ENCODE results near the gene PROS1. TPM values are rescaled to one million over a fixed set of nuclear protein-coding genes. Genes with fewer than 3 reads are reported as not detected.

The PROS1 gene
- total and polyA plus RNA-seq, 12 donors, result 6.6 to 34.6 (median 19.2) TPM

DNA sequence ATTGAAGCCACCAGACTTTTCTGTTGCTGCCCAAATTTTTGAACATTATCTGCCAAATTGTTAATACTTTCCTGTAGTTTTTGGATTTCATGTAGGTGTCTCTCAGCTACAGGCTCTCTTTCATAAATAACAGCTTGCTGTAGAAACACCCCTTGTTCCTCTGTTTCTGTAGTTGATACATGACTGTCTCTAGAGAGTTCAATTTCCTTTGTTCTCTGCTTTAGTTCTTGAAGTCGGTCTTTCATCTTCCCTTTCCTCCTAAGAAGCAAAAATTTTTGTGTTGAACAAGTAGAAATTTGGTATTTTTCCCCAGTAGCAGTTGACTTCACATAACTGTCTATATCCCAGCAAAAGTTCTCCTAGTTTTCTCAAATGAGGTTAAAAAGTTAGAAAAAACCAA lies 41.3 kb upstream of the PROS1 start:
- WGBS, 4 donors, result 86 to 92% (median 90%) methylated on average over 1 of the region's 1 CpG
- Histone ChIP-seq H3K27ac (no peak overlapping the region), H3K36me3 (replicated peaks in 1 of 2) (no peaks in the 10 kb centered on the region), H3K4me1 (replicated peaks in 1 of 2) (no peaks in the 10 kb centered on the region), H3K4me3 (no peak overlapping the region), H3K27me3 (no peaks in the 10 kb centered on the region), H3K9me3 (replicated peaks in 1 of 3) (peaks cover 0 to 6% (median 0%) of the 10 kb centered on the region in 3 donors)
- intact Hi-C loops (cut with DNase I), result no loop called here
- no peak for TF ChIP-seq POLR2A (IDR thresholded peaks at IDR 0.05)
- TF ChIP-seq, protein P1, sequence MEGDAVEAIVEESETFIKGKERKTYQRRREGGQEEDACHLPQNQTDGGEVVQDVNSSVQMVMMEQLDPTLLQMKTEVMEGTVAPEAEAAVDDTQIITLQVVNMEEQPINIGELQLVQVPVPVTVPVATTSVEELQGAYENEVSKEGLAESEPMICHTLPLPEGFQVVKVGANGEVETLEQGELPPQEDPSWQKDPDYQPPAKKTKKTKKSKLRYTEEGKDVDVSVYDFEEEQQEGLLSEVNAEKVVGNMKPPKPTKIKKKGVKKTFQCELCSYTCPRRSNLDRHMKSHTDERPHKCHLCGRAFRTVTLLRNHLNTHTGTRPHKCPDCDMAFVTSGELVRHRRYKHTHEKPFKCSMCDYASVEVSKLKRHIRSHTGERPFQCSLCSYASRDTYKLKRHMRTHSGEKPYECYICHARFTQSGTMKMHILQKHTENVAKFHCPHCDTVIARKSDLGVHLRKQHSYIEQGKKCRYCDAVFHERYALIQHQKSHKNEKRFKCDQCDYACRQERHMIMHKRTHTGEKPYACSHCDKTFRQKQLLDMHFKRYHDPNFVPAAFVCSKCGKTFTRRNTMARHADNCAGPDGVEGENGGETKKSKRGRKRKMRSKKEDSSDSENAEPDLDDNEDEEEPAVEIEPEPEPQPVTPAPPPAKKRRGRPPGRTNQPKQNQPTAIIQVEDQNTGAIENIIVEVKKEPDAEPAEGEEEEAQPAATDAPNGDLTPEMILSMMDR (IDR thresholded peaks at IDR 0.05), result no peak
- no peak for DNase-seq

DNA sequence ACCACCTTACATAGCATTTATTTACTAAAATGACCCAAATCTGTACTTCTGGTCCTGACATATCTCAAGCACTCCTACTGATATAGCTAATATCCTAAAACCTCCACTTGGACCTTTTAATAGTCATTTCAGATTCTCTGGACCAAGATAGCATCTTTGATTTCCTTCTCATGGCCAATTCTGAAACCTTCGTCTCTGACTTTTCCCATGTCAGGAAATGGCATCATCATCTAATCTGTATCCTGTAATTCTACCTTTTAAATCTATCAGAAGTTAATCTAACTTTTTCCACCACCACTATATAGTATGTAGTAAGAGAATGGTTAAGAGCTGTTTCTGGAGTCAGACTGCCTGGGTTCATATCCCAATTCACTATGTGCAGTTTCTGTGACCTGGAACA lies 38.5 kb upstream of the PROS1 start:
- no peak for TF ChIP-seq POLR2A (IDR thresholded peaks at IDR 0.05)
- TF ChIP-seq, protein P1 (IDR thresholded peaks at IDR 0.05), result no peak
- intact Hi-C loops (cut with DNase I), result no loop called here
- Histone ChIP-seq H3K36me3 (replicated peaks in 1 of 2) (no peaks in the 10 kb centered on the region), H3K9me3 (replicated peaks in 1 of 3) (peaks cover 0 to 6% (median 0%) of the 10 kb centered on the region in 3 donors), H3K27ac (no peak overlapping the region), H3K4me3 (no peak overlapping the region), H3K4me1 (replicated peaks in 1 of 2) (no peaks in the 10 kb centered on the region), H3K27me3 (no peaks in the 10 kb centered on the region)
- WGBS, 4 donors, result 78 to 87% (median 85%) methylated on average over 1 of the region's 1 CpG
- DNase-seq, result no peak

GRCh38 chr3:94011233-94011711 lies 37.6 kb upstream of the PROS1 start:
- Histone ChIP-seq H3K27ac (no peak overlapping the region), H3K27me3 (no peaks in the 10 kb centered on the region), H3K9me3 (replicated peaks in 1 of 3) (peaks cover 0 to 6% (median 0%) of the 10 kb centered on the region in 3 donors), H3K4me3 (no peak overlapping the region), H3K4me1 (replicated peaks in 1 of 2) (no peaks in the 10 kb centered on the region), H3K36me3 (replicated peaks in 1 of 2) (no peaks in the 10 kb centered on the region)
- TF ChIP-seq, protein P1 (IDR thresholded peaks at IDR 0.05), result no peak
- no peak for TF ChIP-seq POLR2A (IDR thresholded peaks at IDR 0.05)
- DNase-seq, result no peak
- intact Hi-C loops (cut with DNase I), result no loop called here
- WGBS, 4 donors, result 77 to 84% (median 81%) methylated on average over 3 of the region's 3 CpGs

- peaks cover 0 to under 1% (median 0%) of the 10 kb centered on the region in 3 donors for H3K9me3 ChIP-seq (replicated peaks in 1 of 3)
- intact Hi-C loops (cut with DNase I), result loop anchor here (10.0 kb wide), 1 partner anchor 55 kb away; the partner anchor contains the start of genes DHFR2 (in 2 of the 2) and NSUN3 (in 2 of the 2)
- no peak for DNase-seq
- peaks cover 0 to 6% of the 10 kb centered on the region in 2 donors for H3K4me1 ChIP-seq (replicated peaks in 1 of 2)
- H3K27ac ChIP-seq, result no peak overlapping the region
- H3K27me3 ChIP-seq, result no peaks in the 10 kb centered on the region
- H3K4me3 ChIP-seq, result no peak overlapping the region
- TF ChIP-seq POLR2A (IDR thresholded peaks at IDR 0.05), result no peak
- TF ChIP-seq, protein P1 (IDR thresholded peaks at IDR 0.05), result no peak
- no peaks in the 10 kb centered on the region for H3K36me3 ChIP-seq (replicated peaks in 1 of 2)
- WGBS, 4 donors, result 89 to 95% (median 93%) methylated on average over 2 of the region's 2 CpGs
Measured at GRCh38 chr3:94009608-94010007, 35.9 kb upstream of the PROS1 start.
